ENCODE results near the gene HKDC1. TPM values are rescaled to one million over a fixed set of nuclear protein-coding genes. Genes with fewer than 3 reads are reported as not detected.
"Not testable (repeated sequence)": the region's sequence is repeated elsewhere in the genome, so short reads cannot be mapped to it uniquely, and the experiment has no call there.

HKDC1 gene
- total RNA-seq, 4 donors from 2014 or later, result 0.27 TPM; not detected in 3

- H3K27me3 ChIP-seq, result no peaks in the 10 kb centered on the region
- ATAC-seq, result no peak
- no peaks in the 10 kb centered on the region for H3K9me3 ChIP-seq
- WGBS, 2 donors (ENCODE audit: low coverage in 1 of 2), result 88 to 95% methylated on average over 2 to 3 of the region's 3 CpGs
- H3K36me3 ChIP-seq, result no peaks in the 10 kb centered on the region
- no peak overlapping the region for H3K4me3 ChIP-seq
- H3K27ac ChIP-seq, result no peak overlapping the region
- no peak for TF ChIP-seq POLR2AphosphoS5 (IDR thresholded peaks at IDR 0.05)
- no peak for TF ChIP-seq POLR2A (IDR thresholded peaks at IDR 0.05)
- no peak for TF ChIP-seq CTCF (IDR thresholded peaks at IDR 0.05)
- no peak for TF ChIP-seq EP300 (IDR thresholded peaks at IDR 0.05)
- H3K4me1 ChIP-seq, result no peaks in the 10 kb centered on the region
Observed at GRCh38 chr10:69303632-69304051, 83.5 kb downstream of the HKDC1 start.

GRCh38 chr10:69306421-69306820 is 86.3 kb downstream of the HKDC1 start:
- Histone ChIP-seq H3K27ac (no peak overlapping the region), H3K4me3 (no peak overlapping the region), H3K36me3 (no peaks in the 10 kb centered on the region), H3K4me1 (no peaks in the 10 kb centered on the region), H3K27me3 (no peaks in the 10 kb centered on the region), H3K9me3 (no peaks in the 10 kb centered on the region)
- no peak for TF ChIP-seq POLR2AphosphoS5 (IDR thresholded peaks at IDR 0.05)
- TF ChIP-seq EP300 (IDR thresholded peaks at IDR 0.05), result no peak
- TF ChIP-seq POLR2A (IDR thresholded peaks at IDR 0.05), result no peak
- no peak for TF ChIP-seq CTCF (IDR thresholded peaks at IDR 0.05)
- ATAC-seq, result no peak
- WGBS, 2 donors (ENCODE audit: low coverage in 1 of 2), result 67 to 80% methylated on average over 2 of the region's 2 CpGs

GRCh38 chr10:69307434-69307833 is 87.3 kb downstream of the HKDC1 start:
- Histone ChIP-seq H3K27me3 (no peaks in the 10 kb centered on the region), H3K36me3 (no peaks in the 10 kb centered on the region), H3K4me1 (no peaks in the 10 kb centered on the region), H3K4me3 (no peak overlapping the region), H3K27ac (no peak overlapping the region), H3K9me3 (no peaks in the 10 kb centered on the region)
- no peak for ATAC-seq
- TF ChIP-seq EP300 (IDR thresholded peaks at IDR 0.05), result no peak
- TF ChIP-seq POLR2AphosphoS5 (IDR thresholded peaks at IDR 0.05), result no peak
- no peak for TF ChIP-seq CTCF (IDR thresholded peaks at IDR 0.05)
- TF ChIP-seq POLR2A (IDR thresholded peaks at IDR 0.05), result no peak
- 69 to 89% methylated on average over 2 to 4 of the region's 4 CpGs for WGBS, 2 donors (ENCODE audit: low coverage in 1 of 2)

GRCh38 chr10:69308304-69308703 is 88.2 kb downstream of the HKDC1 start:
- H3K4me3 ChIP-seq, H3K27ac ChIP-seq, H3K36me3 ChIP-seq, ATAC-seq, H3K4me1 ChIP-seq, H3K9me3 ChIP-seq, H3K27me3 ChIP-seq: not testable (repeated sequence)
- 88 to 93% methylated on average over 6 to 7 of the region's 10 CpGs for WGBS, 2 donors (ENCODE audit: low coverage in 1 of 2)

- Histone ChIP-seq H3K27me3 (no peaks in the 10 kb centered on the region), H3K36me3 (no peaks in the 10 kb centered on the region), H3K9me3 (no peaks in the 10 kb centered on the region), H3K27ac (no peak overlapping the region), H3K4me3 (no peak overlapping the region), H3K4me1 (no peaks in the 10 kb centered on the region)
- 42 to 60% methylated on average over 1 to 4 of the region's 4 CpGs for WGBS, 2 donors (ENCODE audit: low coverage in 1 of 2)
- no peak for TF ChIP-seq EP300 (IDR thresholded peaks at IDR 0.05)
- TF ChIP-seq POLR2AphosphoS5 (IDR thresholded peaks at IDR 0.05), result no peak
- no peak for TF ChIP-seq CTCF (IDR thresholded peaks at IDR 0.05)
- TF ChIP-seq POLR2A (IDR thresholded peaks at IDR 0.05), result no peak
- ATAC-seq, result no peak
Observed at GRCh38 chr10:69311309-69311708, 91.2 kb downstream of the HKDC1 start.

All from gastroesophageal sphincter (tissue), 4 donors.